SIG-M5 treated with dmso at 0.1 percent for 504 hours (cell line): ENCODE results near the gene KAT2A.

Experiments used
- DNase-seq: peaks from one replicate; lab custom pipeline; 2025; ENCODE audit not compliant: unreplicated experiment; lab: John Stamatoyannopoulos, UW

KAT2A gene

DNA sequence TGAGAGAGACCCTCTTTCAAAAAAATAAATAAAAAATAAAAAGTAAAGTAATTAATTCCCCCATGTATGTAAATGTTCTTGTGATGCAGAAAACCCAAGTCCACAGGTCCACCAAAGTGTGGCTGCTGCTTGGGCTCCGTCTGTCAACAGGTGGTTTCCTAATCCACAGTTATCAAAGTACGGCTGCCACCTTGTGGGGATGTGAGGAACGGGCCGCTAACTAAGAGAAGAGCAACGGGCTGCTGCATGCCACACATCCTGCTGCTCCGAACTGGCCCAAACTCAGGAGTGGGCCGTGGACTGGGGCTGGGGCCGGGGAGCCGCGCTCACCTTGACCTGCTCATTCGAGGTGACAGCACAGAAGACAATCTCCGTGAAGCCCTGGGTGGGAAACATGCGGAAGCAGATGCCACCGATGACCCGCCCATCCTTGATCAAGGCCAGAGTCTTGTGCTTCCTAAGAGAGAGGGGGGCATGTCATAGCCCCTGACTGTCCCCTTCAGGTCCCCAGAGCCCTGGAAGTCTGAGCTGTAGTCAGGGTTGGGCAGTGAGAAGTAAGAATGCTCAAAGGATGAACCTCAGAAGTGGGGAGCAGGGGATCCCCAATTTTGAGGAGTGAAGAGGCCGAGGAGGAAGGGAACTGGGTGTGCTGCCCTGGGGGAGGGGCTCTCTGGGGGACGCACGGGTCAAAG, 4.3 kb downstream of the KAT2A start:
- peak; percentile 86 for DNase-seq

DNA sequence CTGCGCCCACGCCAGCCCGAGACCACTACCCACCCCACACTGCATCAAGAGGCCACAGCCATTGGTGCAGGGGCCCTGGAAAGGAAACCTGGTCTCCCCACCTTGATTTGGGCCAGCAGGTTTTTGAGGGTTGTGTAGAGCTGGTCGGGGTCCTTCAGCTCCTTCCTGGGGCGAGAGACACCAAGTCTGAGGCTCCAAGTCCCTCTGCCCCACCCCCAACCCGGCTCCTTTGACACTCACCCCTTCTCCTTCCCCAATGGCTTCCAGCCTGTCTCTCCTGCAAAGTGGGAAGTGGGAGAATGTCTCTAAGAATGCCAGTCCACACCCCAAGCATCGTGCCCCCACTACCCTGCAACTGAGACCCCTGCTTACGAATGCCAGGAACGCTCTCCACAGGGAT, 7.0 kb downstream of the KAT2A start:
- no peak for DNase-seq

DNA sequence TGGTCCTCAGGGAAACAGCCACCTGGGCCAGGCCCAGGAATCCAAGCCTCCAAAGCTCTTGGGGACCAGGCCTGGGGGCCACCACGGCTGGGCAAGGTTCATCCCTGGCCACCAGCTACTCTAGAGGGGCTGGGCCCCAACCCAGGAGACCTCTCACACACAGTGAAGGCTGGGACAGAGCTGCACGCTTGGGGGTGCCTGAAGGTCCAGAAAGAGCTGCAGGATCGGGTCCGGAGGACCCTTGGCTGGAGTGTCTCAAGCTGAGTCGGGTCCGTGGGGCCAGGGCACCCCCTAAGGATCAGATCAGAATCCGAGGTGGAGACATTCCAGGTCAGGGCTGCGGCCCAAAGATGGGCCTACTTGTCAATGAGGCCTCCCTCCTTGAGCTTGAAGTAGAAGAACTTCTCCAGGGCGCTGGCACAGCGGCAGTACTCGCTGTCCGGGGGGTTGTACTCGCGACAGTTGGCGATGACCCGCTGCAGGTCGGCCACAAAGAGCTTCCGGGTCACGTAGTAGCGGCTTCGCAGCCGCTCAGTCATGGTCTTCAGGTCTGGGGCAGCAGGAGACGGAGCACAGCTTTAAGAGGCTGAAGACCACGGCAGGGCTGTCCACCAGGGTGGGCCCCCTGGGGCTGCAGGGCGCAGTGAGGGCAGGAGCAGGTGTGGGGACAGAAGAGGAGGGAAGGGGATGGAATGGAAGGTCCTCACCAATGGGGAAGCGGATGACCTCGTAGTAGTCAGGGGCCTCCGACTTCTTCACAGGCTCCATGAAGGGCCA, 7.7 kb downstream of the KAT2A start:
- no peak for DNase-seq

DNA sequence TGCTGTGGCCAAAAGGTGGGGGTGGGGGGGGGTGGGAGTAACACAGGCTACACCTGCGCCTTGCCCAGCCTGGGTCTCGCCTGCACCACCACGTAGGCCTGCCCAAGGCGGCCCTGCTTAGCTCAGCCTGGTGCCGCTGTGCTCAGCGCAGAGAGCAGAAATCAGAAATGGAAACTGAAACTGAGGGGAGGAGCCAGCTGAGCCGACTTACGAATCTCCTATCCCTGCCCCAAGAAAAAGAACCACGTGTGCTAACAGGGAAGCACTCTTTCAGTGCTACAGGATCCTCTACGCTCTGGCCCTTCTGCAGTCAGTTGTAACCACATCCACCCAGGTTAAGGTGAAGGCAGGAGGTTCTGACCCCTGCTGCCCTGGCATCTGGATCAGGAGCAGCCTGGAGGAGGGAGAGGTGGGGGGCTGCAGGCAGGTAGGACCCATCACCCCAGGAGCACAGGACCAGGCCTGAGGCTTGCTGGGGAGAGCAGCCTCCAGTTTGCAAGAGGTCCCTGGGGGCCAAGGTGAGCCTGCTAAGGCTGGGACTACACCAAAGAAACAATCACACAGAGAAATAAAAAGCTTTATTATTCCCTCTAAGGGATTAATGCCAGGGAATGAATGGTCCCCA, 8.5 kb downstream of the KAT2A start, which contains the start of gene DHX58:
Gene DHX58 (minus strand): TSS at position 163 of the 625 bp plus-strand sequence. CDS start 822 bp downstream, outside the sequence.
- peak; percentile 96 for DNase-seq

DNA sequence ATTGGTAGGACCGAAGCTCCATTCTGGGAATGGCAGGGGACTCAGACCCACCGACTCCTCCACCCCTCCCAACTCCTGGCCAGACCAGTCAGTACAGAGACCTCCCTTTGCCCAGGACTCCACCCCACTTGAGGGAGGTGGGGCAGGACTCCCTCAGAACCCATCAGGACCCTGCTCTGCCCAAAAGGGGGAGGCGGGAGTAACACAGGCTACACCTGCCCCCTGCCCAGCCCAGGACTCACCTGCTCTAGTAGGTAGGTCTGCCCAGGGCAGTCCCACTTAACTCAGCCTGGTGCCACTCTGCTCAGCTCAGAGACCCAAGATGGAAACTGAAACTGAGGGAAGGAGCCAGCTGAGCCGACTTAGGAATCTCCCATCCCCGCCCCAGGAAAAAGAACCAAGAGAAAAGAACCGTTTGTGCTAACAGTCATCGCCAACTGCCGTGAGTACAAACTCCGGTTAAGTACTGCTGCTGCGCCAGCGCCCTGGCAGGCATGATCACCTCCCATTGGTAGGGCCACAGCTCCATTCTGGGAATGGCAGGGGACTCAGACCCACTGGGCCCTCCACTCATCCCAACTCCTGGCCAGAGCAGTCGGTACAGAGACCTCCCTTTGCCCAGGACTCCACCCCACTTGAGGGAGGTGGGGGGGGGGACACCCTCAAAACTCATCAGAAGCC, 9.2 kb downstream of the KAT2A start:
- no peak for DNase-seq

DNA sequence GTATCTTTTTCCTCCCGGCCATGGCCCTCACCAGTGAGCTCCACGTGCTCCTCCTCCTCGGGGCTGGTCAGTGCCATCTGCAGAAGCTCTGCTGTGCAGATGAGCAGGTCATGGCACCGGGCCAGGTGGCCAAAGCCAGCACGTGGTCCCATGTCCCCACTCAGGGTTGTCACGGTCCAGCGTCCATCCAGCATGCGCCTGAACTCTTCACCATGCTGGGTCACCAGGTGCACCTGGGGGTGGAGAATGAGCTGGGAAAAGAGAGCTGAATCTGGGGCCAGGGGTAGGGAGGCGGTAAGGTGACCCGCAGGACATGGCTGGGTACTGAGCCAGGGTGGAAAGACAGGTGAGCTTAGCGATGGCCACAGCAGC, 9.9 kb downstream of the KAT2A start:
- no peak for DNase-seq

DNA sequence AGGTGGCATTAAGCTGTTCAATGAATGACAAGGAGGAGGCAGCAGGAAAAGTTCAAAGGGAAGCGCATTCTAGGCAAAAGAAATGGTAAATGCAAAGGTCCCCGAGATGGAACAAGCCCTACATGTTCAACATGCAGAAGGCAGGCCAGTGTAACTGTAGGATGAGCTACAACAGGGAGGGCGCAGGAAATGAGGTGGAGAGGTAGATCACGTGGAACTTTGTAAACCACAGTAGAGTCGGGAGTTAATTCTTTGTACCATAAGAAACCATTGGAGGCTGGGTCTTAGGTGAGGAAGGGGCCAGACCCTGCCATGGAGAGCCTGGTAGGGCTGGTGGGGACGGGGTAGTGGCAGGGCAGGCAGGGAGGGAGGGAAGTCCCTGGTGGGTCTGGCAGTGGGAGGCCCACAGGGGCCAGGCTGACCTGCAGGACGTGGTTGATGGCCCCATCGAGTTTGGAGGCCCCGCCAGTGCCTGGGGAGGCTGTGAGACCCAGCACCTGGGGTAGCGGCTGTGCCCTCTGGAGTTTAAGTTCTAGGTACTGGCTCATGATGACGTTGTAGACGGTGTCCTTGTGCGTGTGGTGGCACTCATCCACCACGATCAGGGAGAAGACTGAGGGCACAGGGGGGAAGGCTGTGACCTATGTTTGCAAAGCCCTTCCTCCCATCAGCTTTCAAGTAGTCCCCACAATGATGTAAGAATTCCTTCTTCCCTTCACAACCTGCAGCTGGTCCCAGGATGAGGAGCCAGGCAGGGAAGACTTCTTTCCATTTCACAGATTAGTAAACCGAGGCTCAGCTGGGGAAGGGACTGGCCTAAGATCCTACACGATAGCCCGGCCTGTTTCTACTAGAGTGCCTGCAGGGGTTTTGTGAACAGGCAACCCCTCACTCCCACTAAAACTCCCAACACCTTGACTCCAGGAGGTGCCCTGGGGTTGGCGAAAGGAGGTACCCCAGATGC, 10.6 kb downstream of the KAT2A start:
- no peak for DNase-seq

DNA sequence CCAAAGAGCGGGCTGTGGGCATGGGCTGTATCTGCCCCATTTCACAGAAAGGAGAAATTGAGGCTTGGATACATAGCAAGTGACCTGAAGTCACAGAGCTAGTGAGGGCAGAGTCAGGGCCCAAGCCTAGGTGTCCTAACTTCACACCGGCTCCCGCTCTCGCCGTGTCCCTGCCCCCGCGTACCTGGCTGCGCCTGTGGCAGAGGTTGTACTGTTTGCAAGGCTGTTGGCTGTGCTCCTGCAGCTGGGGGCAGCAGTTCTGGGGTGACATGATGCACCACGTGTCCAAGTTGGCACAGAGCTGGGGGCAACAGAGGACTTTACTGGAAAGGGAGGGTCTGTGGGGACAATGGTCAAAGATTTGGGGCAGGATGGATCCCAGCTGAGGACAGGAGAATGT, 12.1 kb downstream of the KAT2A start:
- DNase-seq: no peak

DNA sequence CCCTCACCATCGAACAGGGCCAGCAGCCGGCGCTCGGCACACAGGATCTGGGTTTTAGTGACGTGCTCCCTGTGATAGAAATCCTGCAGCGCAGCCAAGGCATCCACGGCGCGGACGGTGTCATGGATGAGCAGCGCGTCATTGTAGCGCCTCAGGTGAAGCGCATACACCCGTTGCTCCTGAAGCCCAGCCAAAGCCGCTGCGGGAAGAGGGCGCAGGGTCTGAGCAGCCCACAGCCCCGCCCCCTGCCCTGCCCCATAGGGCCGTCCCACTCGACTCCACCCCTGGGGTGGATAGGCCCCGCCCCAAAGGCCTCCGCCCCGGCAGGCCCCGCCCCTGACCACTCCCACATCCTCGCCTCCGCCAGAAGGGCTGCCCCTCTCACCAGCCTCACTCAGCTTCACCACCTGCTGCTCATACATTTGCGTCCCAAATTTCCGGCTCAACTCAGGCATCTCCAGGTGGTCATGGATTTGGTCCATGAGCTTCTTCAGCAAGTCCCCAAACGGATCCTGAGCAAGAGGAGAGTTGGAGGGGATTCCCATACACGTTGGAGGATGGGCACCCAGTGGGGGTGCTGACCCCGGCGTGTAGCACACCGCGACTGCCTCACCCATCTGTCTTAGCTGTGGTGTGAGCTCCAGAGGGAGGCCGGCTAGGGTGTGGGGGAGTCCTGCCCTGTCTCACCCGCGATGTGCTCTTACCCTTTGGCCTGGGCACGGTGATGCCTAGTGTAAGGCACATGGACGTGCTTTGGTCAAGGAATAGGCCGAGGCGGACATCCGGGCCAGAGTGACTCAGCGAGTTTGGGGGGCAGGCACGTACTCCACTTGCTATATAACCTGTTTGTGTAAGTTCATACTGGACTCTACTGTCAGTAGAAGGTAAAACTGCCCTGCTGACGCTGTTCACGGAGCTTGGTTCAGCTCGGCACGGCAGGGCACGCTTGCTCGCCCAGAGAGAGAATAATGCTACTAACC, 13.3 kb downstream of the KAT2A start:
- peak; percentile 73 for DNase-seq

DNA sequence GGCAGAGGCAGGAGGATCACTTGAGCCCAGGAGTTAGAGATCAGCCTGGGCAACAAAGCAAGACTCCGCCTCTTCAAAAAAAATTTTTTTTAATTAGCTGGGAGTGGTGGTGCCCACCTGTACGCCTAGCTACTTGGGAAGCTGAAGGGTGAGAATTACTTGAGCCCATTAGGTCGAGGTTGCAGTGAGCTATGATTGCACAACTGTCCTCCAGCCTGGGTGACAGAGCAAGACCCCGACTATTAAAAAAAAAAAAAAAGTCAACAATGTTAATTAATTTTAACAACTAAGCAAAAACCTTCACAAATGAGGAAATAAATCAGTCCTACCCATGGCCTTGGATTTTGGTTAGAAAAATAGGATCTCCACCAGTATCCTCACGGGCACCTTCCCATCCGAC, 14.0 kb downstream of the KAT2A start:
- no peak for DNase-seq

DNA sequence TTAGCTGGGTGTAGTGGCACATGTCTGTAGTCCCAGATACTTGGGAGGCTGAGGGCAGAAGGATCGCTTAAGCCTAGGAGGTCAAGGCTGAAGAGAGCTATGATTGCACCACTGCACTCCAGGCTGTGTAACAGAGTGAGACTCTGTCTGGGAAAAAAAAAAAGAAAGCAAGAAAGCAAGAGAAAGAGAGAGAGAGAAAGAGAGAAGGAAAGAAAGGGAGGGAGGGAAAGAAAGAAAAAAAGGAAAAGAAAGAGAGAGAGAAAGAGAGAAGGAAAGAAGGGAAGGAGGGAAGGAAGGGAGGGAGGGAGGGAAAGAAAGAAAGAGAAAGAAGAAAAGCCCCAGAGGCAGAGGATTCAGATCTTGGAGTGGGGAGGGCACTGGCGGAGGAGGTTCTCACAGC, 15.2 kb downstream of the KAT2A start:
- DNase-seq: no peak

DNA sequence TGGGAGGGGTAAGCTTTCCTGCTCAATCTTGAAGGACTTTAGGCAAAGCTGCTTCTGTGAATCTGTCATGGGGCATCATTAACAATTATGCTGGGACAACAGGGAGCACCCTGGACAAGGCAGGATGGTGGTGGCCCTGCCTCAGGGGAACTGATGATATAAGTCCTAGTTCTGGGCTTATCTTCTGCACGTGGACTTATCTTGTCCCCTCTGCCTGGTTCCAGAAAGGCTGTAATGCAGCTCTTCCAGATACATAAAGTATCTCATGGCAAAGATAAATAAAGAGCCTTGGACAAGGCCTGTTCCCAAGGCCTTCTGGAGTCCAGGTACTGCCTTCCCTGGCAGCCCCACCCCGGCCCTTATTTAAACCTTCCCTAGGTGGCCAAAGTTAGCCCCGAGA, 16.9 kb downstream of the KAT2A start:
- no peak for DNase-seq

DNA sequence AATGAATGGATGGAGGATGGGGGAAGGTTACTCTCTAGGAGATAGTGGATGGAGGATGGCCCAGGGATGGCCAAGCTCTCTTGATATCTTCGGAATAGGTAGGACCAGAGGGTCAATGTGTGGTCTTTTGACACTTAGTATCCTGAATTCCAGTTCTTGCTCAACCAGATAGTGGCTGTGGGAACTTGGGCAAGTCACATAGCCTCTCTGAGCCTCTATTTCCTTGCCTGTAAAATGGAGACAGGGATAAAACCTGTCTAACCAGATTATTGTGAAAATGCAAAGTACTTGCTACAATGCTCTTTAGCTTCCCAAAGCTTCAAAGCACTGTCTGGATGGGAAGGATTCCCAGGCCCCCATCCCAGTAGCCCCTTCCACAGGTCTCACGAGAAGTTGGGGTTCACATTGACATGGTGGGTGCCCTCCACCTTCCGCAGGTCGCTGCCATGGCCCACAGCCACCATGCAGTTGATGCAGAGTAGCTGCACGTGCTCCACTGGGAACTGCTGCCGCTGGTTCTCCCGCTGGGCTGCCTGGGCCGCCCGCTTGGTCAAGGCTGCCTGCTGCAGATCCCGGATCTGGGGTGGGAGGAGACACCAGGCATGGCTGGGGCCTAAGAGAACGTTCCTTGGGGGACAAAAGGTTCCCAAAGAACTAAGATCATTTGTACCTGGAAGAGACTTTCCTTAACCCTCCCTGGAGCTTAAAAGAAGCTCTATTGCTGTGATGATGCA, 17.8 kb downstream of the KAT2A start:
- DNase-seq: no peak

DNA sequence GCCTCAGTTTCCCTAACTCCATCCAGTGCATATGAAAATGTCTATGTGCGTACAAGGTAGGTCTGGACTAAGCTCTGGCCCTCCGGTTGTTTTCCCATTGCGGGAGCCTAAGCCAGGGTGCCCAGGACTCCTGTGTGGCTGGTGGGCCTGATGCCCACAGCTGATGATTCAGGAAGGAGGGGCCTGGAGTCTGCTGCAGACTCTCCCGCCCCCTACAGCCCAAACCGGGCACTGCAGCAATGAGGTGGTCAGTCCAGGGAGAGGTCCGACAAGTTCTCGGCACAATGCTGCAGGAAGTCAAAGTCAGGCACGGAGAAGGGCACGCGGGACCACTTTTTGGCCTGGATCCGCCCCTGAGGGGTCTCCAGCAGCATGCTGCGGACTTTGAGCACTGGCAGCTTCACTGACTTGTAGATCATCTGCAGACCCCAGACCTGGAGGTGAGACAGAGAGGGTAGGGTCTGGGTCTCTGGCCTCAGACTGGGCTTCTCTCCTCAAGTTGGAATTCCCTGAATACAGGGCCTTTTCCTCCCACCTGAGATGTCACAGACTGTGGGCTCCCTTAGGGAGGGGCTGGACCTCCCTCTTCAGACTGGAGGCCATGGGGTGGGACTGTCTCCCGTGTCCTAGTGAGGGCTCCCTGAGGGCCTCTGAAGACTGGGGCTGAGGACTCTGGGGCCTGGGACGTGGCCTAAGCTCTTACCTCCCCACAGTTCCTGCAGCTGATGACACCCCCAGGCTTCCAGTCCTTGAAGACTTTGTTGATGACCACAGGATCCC, 19.5 kb downstream of the KAT2A start:
- DNase-seq: peak; percentile 29

DNA sequence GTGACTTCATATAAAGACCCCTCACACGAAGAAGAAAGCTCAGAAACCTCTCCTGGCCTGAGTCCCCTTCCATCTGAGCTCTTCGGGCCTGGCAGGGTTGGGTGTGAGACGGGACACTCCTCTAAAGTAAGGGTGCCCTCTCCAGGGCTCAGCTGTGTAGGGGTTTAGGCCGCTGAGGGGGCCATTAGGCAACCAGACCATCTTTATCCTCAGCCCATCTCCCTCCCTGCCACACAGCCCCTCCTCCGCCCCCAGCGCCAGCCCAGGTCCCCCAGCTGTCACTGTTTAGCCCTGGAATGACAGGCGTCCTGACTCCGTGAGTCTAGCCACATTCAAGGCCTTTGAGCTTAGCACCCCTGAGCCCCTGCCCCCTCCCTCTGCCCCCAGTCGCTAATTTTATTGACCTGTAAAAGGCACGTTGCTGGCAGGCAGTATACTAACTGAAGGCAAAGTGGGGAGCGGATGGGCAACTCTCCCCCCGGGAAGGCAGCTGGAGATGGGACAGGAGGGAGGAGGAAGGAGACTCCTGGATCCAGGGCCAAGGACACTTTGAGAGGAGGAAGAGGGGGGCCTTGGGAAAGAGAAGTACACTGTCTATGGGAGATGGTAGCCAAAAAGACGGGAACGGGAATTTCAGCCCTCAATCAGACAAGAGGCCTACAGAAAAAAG, 22.3 kb downstream of the KAT2A start:
- DNase-seq: no peak

DNA sequence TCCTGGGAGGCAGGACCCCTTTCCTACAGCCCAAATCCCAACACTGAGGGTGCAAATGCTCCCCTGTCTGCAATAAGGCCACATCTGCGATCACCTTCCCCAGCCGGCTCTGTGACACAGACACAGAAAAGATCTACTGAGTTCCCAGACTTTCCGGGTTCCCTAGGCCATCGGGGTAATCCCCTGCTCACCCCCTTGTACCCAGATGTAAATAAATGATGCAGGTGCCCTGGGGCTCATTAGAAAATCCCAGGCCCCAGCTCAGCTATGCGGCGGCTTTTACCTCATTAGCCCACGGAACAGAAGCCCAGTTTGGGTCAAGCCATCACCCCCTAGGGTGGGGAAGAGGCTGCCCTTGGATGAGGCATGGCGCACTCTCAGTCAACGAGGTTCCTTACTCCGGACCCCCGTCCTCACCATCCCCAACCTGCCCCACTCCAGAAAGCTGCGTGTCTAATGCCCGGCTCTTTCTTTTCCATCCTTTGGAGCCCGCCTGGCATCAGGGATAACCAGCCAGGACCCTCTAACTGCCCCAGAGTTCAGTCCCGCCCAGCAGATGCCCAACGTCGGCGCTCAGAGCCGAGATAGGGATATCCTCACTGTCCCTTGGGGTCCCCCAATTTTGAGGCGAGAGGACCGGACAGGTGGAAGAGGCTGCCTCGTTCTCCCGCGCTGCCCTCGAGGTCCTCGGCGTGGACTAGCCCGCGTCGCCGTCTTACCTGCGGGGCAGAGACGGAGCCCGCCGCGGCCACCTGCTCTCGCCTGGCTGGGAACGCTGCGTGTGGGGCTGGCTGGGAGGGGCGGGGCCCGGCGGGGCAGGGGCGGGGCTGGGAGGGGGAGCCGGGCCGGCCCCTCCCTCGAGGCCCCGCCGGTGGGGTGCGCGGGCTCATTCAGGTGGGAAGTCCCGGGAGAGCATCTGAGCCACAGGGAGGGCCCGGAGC, 23.2 kb downstream of the KAT2A start, which contains the start of gene ZNF385C:
Gene ZNF385C (minus strand): TSS at position 783 of the 941 bp plus-strand sequence. CDS start 35,417 bp downstream, outside the sequence.
- DNase-seq: no peak
